Breast epithelium (tissue), 3 donors: ENCODE measurements around the gene OSBPL1A.

Experiments
- CTCF ChIP-seq, 3 donors: fragments of 450-650 bp; IDR thresholded peaks; one replicate each; pipeline ENCODE4 v1.5.1; 2016 to 2017; ENCODE audit warnings: antibody characterized with exemption in 3 of 3, mild to moderate bottlenecking in 3 of 3, moderate library complexity in 3 of 3
- POLR2A ChIP-seq: fragments of 450-650 bp; IDR thresholded peaks from one replicate; pipeline ENCODE4 v1.6.1; 2016; ENCODE audit warnings: antibody characterized with exemption, mild to moderate bottlenecking, moderate library complexity

- TF ChIP-seq CTCF (IDR thresholded peaks at IDR 0.05), result no peak
- TF ChIP-seq POLR2A, result no peak
Measured at GRCh38 chr18:24239341-24239740, 158.3 kb downstream of the OSBPL1A start.
